H1 (cell line): ENCODE measurements around the gene MMS22L. TPM values are rescaled to one million over a fixed set of nuclear protein-coding genes. Genes with fewer than 3 reads are reported as not detected.

Experiments used
- CTCF ChIA-PET: fragments of 300-600 bp; sonication (Branson Sonifier 250); formaldehyde crosslinking; loops from one replicate; lab custom pipeline; 2021; ENCODE audit not compliant: partially characterized antibody; lab: Charles Lee
- POLR2A ChIA-PET: fragments of 300-600 bp; sonication (Branson Sonifier 250); formaldehyde crosslinking; loops from one replicate; lab custom pipeline; 2021; ENCODE audit warnings: inconsistent platforms; ENCODE audit not compliant: partially characterized antibody; lab: Charles Lee
- DNase-seq, 2 experiments: peaks; one replicate each; pipeline versions ENCODE4 v3.0.0 to v3.0.0-alpha.2; 2010 to 2022; ENCODE audit warnings: low spot score in 2 of 2, low read depth in 1 of 2, mixed read lengths in 1 of 2
- FAIRE-seq: peaks from 2 replicates; lab custom pipeline; 2011; peaks lifted over from hg19 to GRCh38; lab: Jason Lieb, UNC
- H2AFZ ChIP-seq: 2 replicates; pipeline ENCODE4 v1.8.1; 2012; ENCODE audit warnings: low read length, inconsistent platforms
- H2AK5ac ChIP-seq: 2 replicates; pipeline ENCODE4 v1.6.1; 2013; ENCODE audit warnings: low read depth, low read length
- H2BK120ac ChIP-seq: replicated peaks from 2 replicates; pipeline ENCODE3; 2013; ENCODE audit warnings: low read depth, low read length, inconsistent platforms
- H2BK12ac ChIP-seq: 2 replicates; pipeline ENCODE4 v1.6.1; 2013; ENCODE audit warnings: low read depth, low read length
- H2BK15ac ChIP-seq: 2 replicates; pipeline ENCODE4 v1.6.1; 2013; ENCODE audit warnings: low read length
- H2BK20ac ChIP-seq: 2 replicates; pipeline ENCODE4 v1.6.1; 2013; ENCODE audit warnings: low read length
- H2BK5ac ChIP-seq: 2 replicates; pipeline ENCODE4 v1.6.1; 2013; ENCODE audit warnings: low read depth, low read length
- H3K14ac ChIP-seq: 2 replicates; pipeline ENCODE4 v1.6.1; 2013; ENCODE audit warnings: inconsistent platforms; ENCODE audit not compliant: insufficient read length
- H3K18ac ChIP-seq: 2 replicates; pipeline ENCODE4 v1.6.1; 2013; ENCODE audit warnings: low read length; ENCODE audit errors: extremely low read depth
- H3K23ac ChIP-seq: 2 replicates; pipeline ENCODE4 v1.6.1; 2013; ENCODE audit warnings: inconsistent platforms; ENCODE audit not compliant: insufficient read length
- H3K23me2 ChIP-seq: 2 replicates; pipeline ENCODE4 v1.6.1; 2013; ENCODE audit warnings: low read depth, low read length
- H3K27ac ChIP-seq: 2 replicates; pipeline ENCODE4 v1.6.1; 2011; ENCODE audit warnings: low read depth, low read length, inconsistent platforms
- H3K27me3 ChIP-seq, 4 experiments: replicated peaks in 1 of 4; 1 replicate in 1 of 4; 2 replicates in 3 of 4; pipeline versions ENCODE4 v1.6.1 to v1.8.1; 2011 to 2013; ENCODE audit warnings: low read length in 3 of 4, mild to moderate bottlenecking in 3 of 4, inconsistent platforms in 2 of 4, mixed read lengths in 2 of 4, moderate library complexity in 1 of 4; ENCODE audit not compliant: control insufficient read depth in 3 of 4, insufficient read depth in 3 of 4; ENCODE audit errors: extremely low read depth in 1 of 4
- H3K36me3 ChIP-seq, 4 experiments: 2 replicates each; pipeline versions ENCODE4 v1.6.1 to v1.8.1; 2011 to 2013; ENCODE audit warnings: mild to moderate bottlenecking in 4 of 4, low read length in 3 of 4, moderate library complexity in 2 of 4, control low read depth in 1 of 4, inconsistent platforms in 1 of 4; ENCODE audit not compliant: insufficient read depth in 4 of 4, control insufficient read depth in 2 of 4
- H3K4ac ChIP-seq: replicated peaks from 2 replicates; pipeline ENCODE3; 2013; ENCODE audit warnings: low read length, low read depth, mixed read lengths, inconsistent platforms; ENCODE audit not compliant: insufficient read length
- H3K4me1 ChIP-seq, 4 experiments: replicated peaks in 1 of 4; 1 replicate in 1 of 4; 2 replicates in 3 of 4; pipeline versions ENCODE4 v1.6.1 to v1.8.1; 2011 to 2013; ENCODE audit warnings: low read length in 3 of 4, inconsistent platforms in 2 of 4, mixed read lengths in 1 of 4; ENCODE audit not compliant: insufficient read depth in 4 of 4, control insufficient read depth in 3 of 4
- H3K4me2 ChIP-seq, 2 experiments: 2 replicates each; pipeline versions ENCODE4 v1.6.1 to v1.8.1; 2011 to 2013; ENCODE audit warnings: low read depth in 2 of 2, low read length in 2 of 2, control low read depth in 1 of 2, inconsistent platforms in 1 of 2, mild to moderate bottlenecking in 1 of 2; ENCODE audit not compliant: insufficient read depth in 1 of 2
- H3K4me3 ChIP-seq, 4 experiments: fragments of 200-600, 300-600 bp in 1 of 4; sonication (generic), shearing (Covaris generic), sonication (Bioruptor Twin) in 1 of 4; 2 replicates each; pipeline versions ENCODE4 v1.5.1 to v1.8.1; 2011 to 2016; ENCODE audit warnings: low read length in 4 of 4, low read depth in 3 of 4, control low read depth in 2 of 4, inconsistent platforms in 2 of 4, mild to moderate bottlenecking in 2 of 4, mixed read lengths in 1 of 4, moderate library complexity in 1 of 4; ENCODE audit not compliant: insufficient read depth in 2 of 4; ENCODE audit errors: extremely low read depth in 1 of 4
- H3K56ac ChIP-seq: replicated peaks from 2 replicates; pipeline ENCODE3; 2013; ENCODE audit warnings: low read depth, mild to moderate bottlenecking, mixed read lengths, low read length, inconsistent platforms; ENCODE audit not compliant: insufficient read length
- H3K79me1 ChIP-seq: 2 replicates; pipeline ENCODE4 v1.6.1; 2013; ENCODE audit warnings: low read depth, low read length, control low read depth
- H3K79me2 ChIP-seq, 2 experiments: 2 replicates each; pipeline versions ENCODE4 v1.6.1 to v1.8.1; 2012 to 2013; ENCODE audit warnings: low read length in 2 of 2, mild to moderate bottlenecking in 2 of 2, inconsistent platforms in 1 of 2; ENCODE audit not compliant: insufficient read depth in 2 of 2, control insufficient read depth in 1 of 2
- H3K9ac ChIP-seq, 4 experiments: replicated peaks in 1 of 4; 1 replicate in 1 of 4; 2 replicates in 3 of 4; pipeline versions ENCODE4 v1.6.1 to v1.8.1; 2011 to 2013; ENCODE audit warnings: low read depth in 3 of 4, low read length in 3 of 4, control low read depth in 2 of 4, mild to moderate bottlenecking in 2 of 4, moderate library complexity in 2 of 4, inconsistent platforms in 1 of 4; ENCODE audit errors: extremely low read depth in 1 of 4
- H3K9me3 ChIP-seq, 2 experiments: 2 replicates each; pipeline versions ENCODE4 v1.6.1 to v1.8.1; 2012 to 2013; ENCODE audit warnings: mild to moderate bottlenecking in 2 of 2, moderate library complexity in 2 of 2, control low read depth in 1 of 2, inconsistent platforms in 1 of 2, low read depth in 1 of 2, low read length in 1 of 2, mixed read lengths in 1 of 2; ENCODE audit not compliant: insufficient read depth in 2 of 2
- H4K20me1 ChIP-seq, 2 experiments: replicated peaks in 1 of 2; 2 replicates each; pipeline versions ENCODE3 to v1.8.1; 2011 to 2013; ENCODE audit warnings: inconsistent platforms in 2 of 2, low read length in 2 of 2, mild to moderate bottlenecking in 1 of 2; ENCODE audit not compliant: insufficient read depth in 2 of 2, control insufficient read depth in 1 of 2
- H4K5ac ChIP-seq: 2 replicates; pipeline ENCODE4 v1.6.1; 2013; ENCODE audit warnings: low read length, low read depth, mixed read lengths, inconsistent platforms; ENCODE audit not compliant: insufficient read length
- H4K8ac ChIP-seq: 2 replicates; pipeline ENCODE4 v1.8.0; 2013; ENCODE audit warnings: mild to moderate bottlenecking, moderate library complexity, low read length, inconsistent platforms; ENCODE audit not compliant: insufficient read depth; ENCODE audit errors: extremely low read depth
- H4K91ac ChIP-seq: replicated peaks from 2 replicates; pipeline ENCODE3; 2013; ENCODE audit warnings: low read length, mixed read lengths, inconsistent platforms; ENCODE audit not compliant: insufficient read length
- CREB1 ChIP-seq: IDR thresholded peaks from 2 replicates; pipeline ENCODE4 v1.6.1; 2012; ENCODE audit warnings: inconsistent platforms
- HDAC2 ChIP-seq, 2 experiments: fragments of 300-600 bp in 1 of 2; sonication (generic) in 1 of 2; IDR thresholded peaks; 2 replicates each; pipeline ENCODE4 v1.6.1; 2011 to 2012; ENCODE audit warnings: low read depth in 2 of 2, low read length in 2 of 2, mild to moderate bottlenecking in 2 of 2, moderate library complexity in 2 of 2, borderline replicate concordance in 1 of 2, inconsistent platforms in 1 of 2
- NRF1 ChIP-seq: IDR thresholded peaks from 2 replicates; pipeline ENCODE4 v1.6.1; 2011; ENCODE audit warnings: mild to moderate bottlenecking, low read depth, low read length, improper control_type of control experiment
- POLR2A ChIP-seq, 2 experiments: IDR thresholded peaks; 1 replicate in 1 of 2; 2 replicates in 1 of 2; pipeline ENCODE4 v1.6.1; 2011; ENCODE audit warnings: low read depth in 2 of 2, low read length in 2 of 2, mild to moderate bottlenecking in 2 of 2; ENCODE audit errors: control extremely low read depth in 1 of 2
- RBBP5 ChIP-seq: IDR thresholded peaks from 2 replicates; pipeline ENCODE4 v1.7.1; 2012; ENCODE audit warnings: low read depth, mild to moderate bottlenecking, inconsistent platforms, low read length, moderate library complexity, borderline replicate concordance
- RXRA ChIP-seq: IDR thresholded peaks from 2 replicates; pipeline ENCODE4 v1.6.1; 2011; ENCODE audit warnings: low read depth, mild to moderate bottlenecking, low read length, moderate library complexity; ENCODE audit not compliant: insufficient read depth
- SRF ChIP-seq: IDR thresholded peaks from 2 replicates; pipeline ENCODE4 v1.6.1; 2011; ENCODE audit warnings: mild to moderate bottlenecking, low read depth, low read length, moderate library complexity
- USF2 ChIP-seq: IDR thresholded peaks from 2 replicates; pipeline ENCODE4 v1.6.1; 2011; ENCODE audit warnings: low read length, improper control_type of control experiment
- ZNF274 ChIP-seq: IDR thresholded peaks from 2 replicates; pipeline ENCODE4 v1.7.0; 2012; ENCODE audit warnings: low read length, borderline replicate concordance; ENCODE audit errors: extremely low read depth
- WGBS, 2 experiments: shearing (Covaris generic) in 1 of 2; methylation state at CpG; one replicate each; pipeline versions ENCODE4 v1.1.6 to v1.1.7; 2013 to 2015; ENCODE audit warnings: low lambda C conversion rate in 2 of 2, mixed read lengths in 2 of 2, inconsistent platforms in 1 of 2, low coverage in 1 of 2, missing lambda C conversion rate in 1 of 2; ENCODE audit not compliant: insufficient replicate concordance in 2 of 2, insufficient coverage in 1 of 2, insufficient read length in 1 of 2; ENCODE audit errors: extremely low coverage in 1 of 2, missing lambda C conversion rate in 1 of 2; 5-methylcytosine and 5-hydroxymethylcytosine counted together
- polyA plus RNA-seq, 7 experiments: library from polyadenylated mRNA; depleted of rRNA in 3 of 7; stranded (reverse) in 5 of 7; unstranded in 2 of 7; fragments of >200 nt in 5 of 7; fragments of 200-250 nt in 2 of 7; gene quantifications; 1 replicate in 5 of 7; 2 replicates in 1 of 7; 4 replicates in 1 of 7; pipeline versions ENCODE4 v1.2.1 to v1.2.3, GENCODE V29; 2011 to 2013; ENCODE audit warnings: missing spikeins in 2 of 7, mixed read lengths in 2 of 7
- total RNA-seq: library from RNA; stranded (reverse); fragmentation: NEBNext Ultra II Directional; extraction: Animal tissue kit (Norgen Biotek cat#: 25700); gene quantifications from 2 replicates; pipeline ENCODE4 v1.2.1, GENCODE V29; 2021
- TF ChIP-seq, protein P1 (sequence below): IDR thresholded peaks from 2 replicates; pipeline ENCODE4 v1.6.1; 2011; ENCODE audit warnings: low read depth, mild to moderate bottlenecking, low read length; ENCODE audit not compliant: insufficient read depth

The MMS22L gene
- total and polyA plus RNA-seq, 2 of the 8 experiments (the other 6 are each of a cell fraction or from before 2014, with no cell fraction given): 11.1 to 32.6 TPM

DNA sequence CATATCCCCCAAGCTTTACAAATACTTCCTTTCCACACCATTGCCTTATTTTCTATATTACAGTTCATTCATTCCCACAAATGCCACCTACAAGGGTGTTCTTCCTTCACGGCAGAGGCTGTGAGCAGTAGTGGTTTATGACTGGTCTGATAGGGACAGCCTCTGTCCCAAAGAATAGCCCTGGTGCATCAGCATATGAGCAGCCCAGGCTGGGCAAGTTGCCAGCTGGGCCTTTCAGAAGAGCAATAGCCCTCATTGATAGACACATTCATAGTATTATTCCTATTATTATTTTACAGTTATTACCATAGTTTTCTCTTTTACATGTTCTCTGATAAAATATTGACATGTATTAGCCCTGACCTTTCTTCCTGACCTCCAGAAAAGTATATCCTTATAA lies 149.9 kb downstream of the MMS22L start:
- H3K4me1 ChIP-seq: no peaks in the 10 kb centered on the region
- no peak overlapping the region for H3K9ac ChIP-seq
- no peak overlapping the region for H2BK120ac ChIP-seq
- ChIA-PET POLR2A (no interaction called here), CTCF (no interaction called here)
- no peaks in the 10 kb centered on the region for H3K79me1 ChIP-seq
- H3K9me3 ChIP-seq: no peaks in the 10 kb centered on the region
- no peak overlapping the region for H2AK5ac ChIP-seq
- H2BK5ac ChIP-seq: no peak overlapping the region
- H3K36me3 ChIP-seq: no peaks in the 10 kb centered on the region
- H4K20me1 ChIP-seq: no peaks in the 10 kb centered on the region
- FAIRE-seq: no peak
- no peak overlapping the region for H3K4ac ChIP-seq
- H3K23ac ChIP-seq: no peak overlapping the region
- no peak overlapping the region for H4K8ac ChIP-seq
- no peak overlapping the region for H2BK15ac ChIP-seq
- H3K27me3 ChIP-seq: no peaks in the 10 kb centered on the region
- no peak overlapping the region for H3K27ac ChIP-seq
- no peak overlapping the region for H3K14ac ChIP-seq
- H3K18ac ChIP-seq: no peak overlapping the region
- TF ChIP-seq NRF1 (no peak), RBBP5 (no peak), RXRA (no peak), HDAC2 (IDR thresholded peaks at IDR 0.05; ENCODE audit: borderline replicate concordance in 1 of 2, low read depth in 2 of 2, low read length in 2 of 2) (no peak), ZNF274 (no peak), USF2 (no peak), SRF (no peak), POLR2A (IDR thresholded peaks at IDR 0.05; ENCODE audit: control extremely low read depth in 1 of 2, low read depth in 2 of 2, low read length in 2 of 2) (no peak), CREB1 (no peak)
- TF ChIP-seq, protein P1, sequence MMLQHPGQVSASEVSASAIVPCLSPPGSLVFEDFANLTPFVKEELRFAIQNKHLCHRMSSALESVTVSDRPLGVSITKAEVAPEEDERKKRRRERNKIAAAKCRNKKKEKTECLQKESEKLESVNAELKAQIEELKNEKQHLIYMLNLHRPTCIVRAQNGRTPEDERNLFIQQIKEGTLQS: no peak
- H2BK12ac ChIP-seq: no peak overlapping the region
- H3K79me2 ChIP-seq: no peaks in the 10 kb centered on the region
- H2BK20ac ChIP-seq: no peak overlapping the region
- DNase-seq: no peak
- H2AFZ ChIP-seq: no peak overlapping the region
- no peak overlapping the region for H3K4me2 ChIP-seq
- whole genome bisulfite sequencing, 2 experiments: 82% methylated on average over 1 of the region's 1 CpG; no CpG with 5 or more reads in 1 of the 2 experiments
- H3K4me3 ChIP-seq: no peak overlapping the region
- H4K5ac ChIP-seq: no peak overlapping the region
- H3K56ac ChIP-seq: no peak overlapping the region
- H3K23me2 ChIP-seq: no peaks in the 10 kb centered on the region
- H4K91ac ChIP-seq: no peak overlapping the region
